Measurements from ENCODE around the gene NPEPPS.
"Not testable (repeated sequence)": the region's sequence is repeated elsewhere in the genome, so short reads cannot be mapped to it uniquely, and the experiment has no call there.

NPEPPS gene

GRCh38 chr17:47530557-47531232 lies at the start of gene NPEPPS:
NPEPPS (plus strand) TSS chr17:47531108; CDS start chr17:47531301, 193 bp downstream.
- peak within 1 kb of the TSS; percentile 88 for H3K27ac ChIP-seq

- peak overlapping the region; percentile 62 for H3K27ac ChIP-seq
Observed at GRCh38 chr17:47491841-47492212, 39.1 kb upstream of the NPEPPS start.

GRCh38 chr17:47499074-47499473 lies 31.8 kb upstream of the NPEPPS start:
- not testable (repeated sequence) for H3K27ac ChIP-seq

- H3K27ac ChIP-seq: not testable (repeated sequence)
Observed at GRCh38 chr17:47499494-47499893, 31.4 kb upstream of the NPEPPS start.

- peak; percentile 56 for TF ChIP-seq CTCF (conservative IDR thresholded peaks at IDR 0.05)
- not testable (repeated sequence) for H3K27ac ChIP-seq
Observed at GRCh38 chr17:47500620-47501019, 30.3 kb upstream of the NPEPPS start.

- H3K27ac ChIP-seq: not testable (repeated sequence)
Observed at GRCh38 chr17:47502122-47502731, 28.7 kb upstream of the NPEPPS start.

- H3K27ac ChIP-seq: not testable (repeated sequence)
Observed at GRCh38 chr17:47502776-47503455, 28.0 kb upstream of the NPEPPS start.

- not testable (repeated sequence) for H3K27ac ChIP-seq
Observed at GRCh38 chr17:47511701-47512146, 19.2 kb upstream of the NPEPPS start.

- not testable (repeated sequence) for H3K27ac ChIP-seq
Observed at GRCh38 chr17:47513301-47513700, 17.6 kb upstream of the NPEPPS start.

- H3K27ac ChIP-seq: not testable (repeated sequence)
Observed at GRCh38 chr17:47518880-47519279, 12.0 kb upstream of the NPEPPS start.

GRCh38 chr17:47519365-47519764 lies 11.5 kb upstream of the NPEPPS start:
- H3K27ac ChIP-seq: not testable (repeated sequence)

- not testable (repeated sequence) for H3K27ac ChIP-seq
Observed at GRCh38 chr17:47520279-47520678, 10.6 kb upstream of the NPEPPS start.

GRCh38 chr17:47521434-47521833 lies 9.5 kb upstream of the NPEPPS start:
- H3K27ac ChIP-seq: not testable (repeated sequence)

GRCh38 chr17:47522341-47522740 lies 8.6 kb upstream of the NPEPPS start:
- not testable (repeated sequence) for H3K27ac ChIP-seq

GRCh38 chr17:47531233-47531820 lies 419 bp downstream of the NPEPPS start:
- peak; percentile 62 for TF ChIP-seq ZFX (IDR thresholded peaks at IDR 0.05)
- H3K27ac ChIP-seq: peak overlapping the region; percentile 88

GRCh38 chr17:47539085-47539484 lies 8.2 kb downstream of the NPEPPS start:
- H3K27ac ChIP-seq: not testable (repeated sequence)

GRCh38 chr17:47541676-47542075 lies 10.8 kb downstream of the NPEPPS start:
- H3K27ac ChIP-seq: not testable (repeated sequence)

GRCh38 chr17:47544327-47544726 lies 13.4 kb downstream of the NPEPPS start:
- H3K27ac ChIP-seq: not testable (repeated sequence)

- H3K27ac ChIP-seq: not testable (repeated sequence)
Observed at GRCh38 chr17:47554733-47555132, 23.8 kb downstream of the NPEPPS start.

GRCh38 chr17:47556108-47556507 lies 25.2 kb downstream of the NPEPPS start:
- not testable (repeated sequence) for H3K27ac ChIP-seq

- H3K27ac ChIP-seq: not testable (repeated sequence)
Observed at GRCh38 chr17:47560517-47561043, 29.7 kb downstream of the NPEPPS start.
